ENCODE data around the gene PRRC2B.

Gene PRRC2B

GRCh38 chr9:131421691-131422090 is 27.8 kb downstream of the PRRC2B start:
- TF ChIP-seq, protein P1, sequence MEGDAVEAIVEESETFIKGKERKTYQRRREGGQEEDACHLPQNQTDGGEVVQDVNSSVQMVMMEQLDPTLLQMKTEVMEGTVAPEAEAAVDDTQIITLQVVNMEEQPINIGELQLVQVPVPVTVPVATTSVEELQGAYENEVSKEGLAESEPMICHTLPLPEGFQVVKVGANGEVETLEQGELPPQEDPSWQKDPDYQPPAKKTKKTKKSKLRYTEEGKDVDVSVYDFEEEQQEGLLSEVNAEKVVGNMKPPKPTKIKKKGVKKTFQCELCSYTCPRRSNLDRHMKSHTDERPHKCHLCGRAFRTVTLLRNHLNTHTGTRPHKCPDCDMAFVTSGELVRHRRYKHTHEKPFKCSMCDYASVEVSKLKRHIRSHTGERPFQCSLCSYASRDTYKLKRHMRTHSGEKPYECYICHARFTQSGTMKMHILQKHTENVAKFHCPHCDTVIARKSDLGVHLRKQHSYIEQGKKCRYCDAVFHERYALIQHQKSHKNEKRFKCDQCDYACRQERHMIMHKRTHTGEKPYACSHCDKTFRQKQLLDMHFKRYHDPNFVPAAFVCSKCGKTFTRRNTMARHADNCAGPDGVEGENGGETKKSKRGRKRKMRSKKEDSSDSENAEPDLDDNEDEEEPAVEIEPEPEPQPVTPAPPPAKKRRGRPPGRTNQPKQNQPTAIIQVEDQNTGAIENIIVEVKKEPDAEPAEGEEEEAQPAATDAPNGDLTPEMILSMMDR (IDR thresholded peaks at IDR 0.05; ENCODE audit: low read depth, low read length) = no peak
- no peak for DNase-seq (ENCODE audit: extremely low read depth, low read depth)

DNA sequence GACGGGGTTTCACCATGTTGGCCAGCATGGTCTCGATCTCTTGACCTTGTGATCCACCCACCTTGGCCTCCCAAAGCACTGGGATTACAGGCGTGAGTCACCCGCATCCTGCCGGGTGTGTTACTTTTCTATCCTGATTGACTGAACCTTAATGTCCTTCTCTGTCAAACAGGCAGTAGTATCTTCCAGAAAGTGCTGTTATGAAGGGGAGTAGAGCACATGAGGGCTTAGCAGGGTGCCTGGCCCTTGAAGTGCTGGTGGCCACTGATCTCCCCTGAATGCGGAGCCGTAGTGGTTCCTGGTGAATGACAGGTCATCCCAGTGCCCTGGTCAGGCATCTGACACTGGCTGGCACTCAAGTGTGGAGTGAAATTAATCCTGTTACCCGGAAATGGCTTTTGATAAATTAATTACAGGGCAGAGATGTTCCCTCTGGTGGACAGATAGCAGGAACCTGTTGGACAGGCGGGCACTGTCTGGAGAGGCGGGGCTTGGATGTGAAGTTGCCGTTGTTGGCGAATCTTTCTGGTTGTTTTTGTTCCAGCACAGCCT is 28.4 kb downstream of the PRRC2B start:
- no peak for DNase-seq (ENCODE audit: extremely low read depth, low read depth)
- TF ChIP-seq, protein P1 (IDR thresholded peaks at IDR 0.05; ENCODE audit: low read depth, low read length) = no peak

DNA sequence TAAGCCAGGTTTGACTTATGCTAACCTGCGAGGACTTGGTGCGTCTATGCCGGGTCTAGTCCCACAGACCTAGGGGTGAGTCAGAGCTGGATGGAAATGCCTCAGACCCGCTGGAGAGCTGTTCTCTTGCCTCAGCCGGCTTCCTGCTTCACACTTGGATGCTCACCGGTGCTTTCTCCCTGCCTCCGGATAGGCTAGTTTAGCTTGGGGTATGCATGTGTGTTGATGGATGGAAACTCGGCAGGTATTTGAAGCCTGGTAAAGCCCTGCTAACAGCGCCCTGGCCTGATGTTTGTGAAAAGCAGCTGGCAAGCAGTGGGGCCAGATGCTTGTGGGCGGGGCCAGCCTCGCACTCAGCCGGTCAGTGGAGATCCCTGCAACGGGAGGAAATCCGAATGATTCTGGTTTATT is 29.3 kb downstream of the PRRC2B start:
- TF ChIP-seq, protein P1 (IDR thresholded peaks at IDR 0.05; ENCODE audit: low read depth, low read length) = no peak
- peak; percentile 35 for DNase-seq (ENCODE audit: extremely low read depth, low read depth)

GRCh38 chr9:131426545-131426944 is 32.7 kb downstream of the PRRC2B start:
- no peak for DNase-seq (ENCODE audit: extremely low read depth, low read depth)
- TF ChIP-seq, protein P1 (IDR thresholded peaks at IDR 0.05; ENCODE audit: low read depth, low read length) = no peak

DNA sequence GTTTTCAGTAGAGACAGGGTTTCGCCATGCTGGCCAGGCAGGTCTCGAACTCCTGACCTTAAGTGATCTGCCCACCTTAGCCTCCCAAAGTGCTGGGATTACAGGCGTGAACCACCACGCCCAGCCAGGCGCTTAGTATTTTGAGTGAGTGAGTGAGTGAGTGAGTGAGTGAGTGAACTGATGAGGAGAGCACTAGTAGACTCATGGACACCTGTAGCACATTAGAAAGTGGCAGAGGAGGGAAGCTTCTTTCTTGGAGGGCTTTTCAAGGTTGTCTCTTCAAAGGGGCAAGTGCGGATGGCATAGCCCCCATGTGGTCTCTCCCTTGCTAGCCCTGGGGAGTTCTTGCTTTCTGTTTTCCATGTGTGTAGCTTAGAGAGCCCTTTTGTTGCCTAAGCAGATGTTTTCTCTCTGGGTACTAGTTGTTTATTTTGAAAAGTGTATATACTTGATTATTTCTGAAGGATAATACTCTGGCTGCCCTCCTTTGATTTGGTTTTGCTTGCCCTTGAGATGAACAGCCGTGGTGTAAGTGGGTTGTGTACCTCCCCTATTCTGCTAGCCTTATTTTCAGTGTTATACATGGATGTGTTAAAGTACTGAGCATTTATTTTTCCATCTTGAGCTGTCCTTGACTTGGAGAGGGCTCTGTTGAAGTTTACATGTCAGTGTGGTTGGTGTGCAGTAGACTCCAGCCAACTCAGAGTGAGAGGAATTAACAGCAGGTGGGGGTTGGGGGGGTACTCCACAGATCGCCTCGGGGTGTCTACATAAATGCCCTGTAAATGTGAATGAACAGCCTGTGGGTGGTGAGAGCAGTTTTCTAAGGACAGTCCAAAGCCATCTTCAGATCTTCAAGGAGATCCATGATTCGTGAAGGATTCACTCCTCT is 35.5 kb downstream of the PRRC2B start:
- DNase-seq (ENCODE audit: extremely low read depth, low read depth) = no peak
- TF ChIP-seq, protein P1 (IDR thresholded peaks at IDR 0.05; ENCODE audit: low read depth, low read length) = no peak

- TF ChIP-seq, protein P1 (IDR thresholded peaks at IDR 0.05; ENCODE audit: low read depth, low read length) = no peak
These were observed 38.2 kb downstream of the PRRC2B start for GRCh38 chr9:131432050-131432449.

DNA sequence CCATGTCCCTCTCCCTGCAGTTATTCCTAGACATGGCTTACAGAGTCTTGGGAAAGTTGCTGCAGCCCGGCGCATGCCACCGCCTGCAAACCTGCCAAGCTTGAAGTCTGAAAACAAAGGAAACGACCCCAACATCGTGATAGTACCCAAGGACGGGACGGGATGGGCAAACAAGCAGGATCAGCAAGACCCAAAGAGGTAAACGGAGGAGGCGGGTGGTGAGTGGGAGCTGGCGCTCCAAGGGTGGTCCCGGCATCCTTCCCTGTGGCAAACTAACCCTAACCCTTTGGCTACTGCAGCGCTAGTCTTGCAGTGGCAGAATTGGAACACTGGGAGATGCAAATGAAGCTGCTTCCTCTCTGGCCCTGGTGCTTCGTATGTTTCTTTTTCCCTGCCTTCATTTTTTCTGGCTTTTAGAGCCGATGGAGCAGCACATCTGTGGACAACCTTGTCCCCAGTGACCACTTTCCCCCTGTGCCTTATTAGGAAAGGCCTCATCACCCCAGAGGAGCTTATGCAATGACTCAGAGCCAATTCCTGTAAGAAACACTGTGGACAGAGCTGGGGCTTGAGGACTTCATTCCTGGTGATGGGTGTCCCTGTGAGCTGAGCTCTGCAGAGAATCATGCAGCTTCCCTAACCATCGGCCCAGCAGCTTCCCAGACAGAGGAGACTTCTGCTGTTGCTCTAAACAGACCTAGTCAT is 38.9 kb downstream of the PRRC2B start:
- peak; percentile 54 for DNase-seq (ENCODE audit: extremely low read depth, low read depth)
- TF ChIP-seq, protein P1 (IDR thresholded peaks at IDR 0.05; ENCODE audit: low read depth, low read length) = no peak

More at GRCh38 chr9:131432050-131432449, 38.2 kb downstream of the PRRC2B start:
- DNase-seq (ENCODE audit: extremely low read depth, low read depth) = no peak
